HEK293T (cell line): ENCODE data around the gene CSNK1G1.
A peak's percentile ranks its signal among the peaks of the same experiment; 100 is the strongest.
"Not testable (repeated sequence)": the region's sequence is repeated elsewhere in the genome, so short reads cannot be mapped to it uniquely, and the experiment has no call there.

Experiments used
- CTCF ChIA-PET: fragments of 350-600 bp; formaldehyde crosslinking; extraction: SDS; loops from one replicate; lab custom pipeline; 2021; ENCODE audit warnings: antibody characterized with exemption, inconsistent platforms; lab: Yijun Ruan, JAX
- POLR2A ChIA-PET: fragments of 350-600 bp; formaldehyde crosslinking; extraction: SDS; loops from one replicate; lab custom pipeline; 2020; ENCODE audit warnings: antibody characterized with exemption, inconsistent platforms; lab: Yijun Ruan, JAX
- DNase-seq: peaks from one replicate; pipeline ENCODE4 v3.0.0; 2012; ENCODE audit warnings: mixed read lengths; ENCODE audit errors: extremely low spot score
- ARNT ChIP-seq: fragments of 450-650 bp; IDR thresholded peaks from 2 replicates; pipeline ENCODE4 v1.6.1; 2017; ENCODE audit warnings: mild to moderate bottlenecking
- BHLHE40 ChIP-seq: fragments of 450-650 bp; IDR thresholded peaks from 2 replicates; pipeline ENCODE4 v1.6.1; 2016; ENCODE audit warnings: mild to moderate bottlenecking, moderate library complexity, borderline replicate concordance
- CTBP1 ChIP-seq: fragments of 450-650 bp; IDR thresholded peaks from 2 replicates; pipeline ENCODE4 v1.6.1; 2016; ENCODE audit warnings: borderline replicate concordance
- ELF4 ChIP-seq: fragments of 450-650 bp; IDR thresholded peaks from 2 replicates; pipeline ENCODE4 v1.6.1; 2017; ENCODE audit warnings: antibody characterized with exemption
- FOXA1 ChIP-seq: fragments of 450-650 bp; IDR thresholded peaks from 2 replicates; pipeline ENCODE4 v1.6.1; 2016; ENCODE audit warnings: mild to moderate bottlenecking
- FOXK2 ChIP-seq: fragments of 450-650 bp; IDR thresholded peaks from 2 replicates; pipeline ENCODE4 v1.6.1; 2016; ENCODE audit warnings: mild to moderate bottlenecking
- FOXM1 ChIP-seq: fragments of 450-650 bp; IDR thresholded peaks from 2 replicates; pipeline ENCODE4 v1.6.1; 2017; ENCODE audit warnings: mild to moderate bottlenecking, borderline replicate concordance
- HDGF ChIP-seq: fragments of 450-650 bp; IDR thresholded peaks from 2 replicates; pipeline ENCODE4 v1.6.1; 2017; ENCODE audit warnings: antibody characterized with exemption, borderline replicate concordance
- L3MBTL2 ChIP-seq: fragments of 450-650 bp; conservative IDR thresholded peaks from 2 replicates; pipeline ENCODE4 v1.6.1; 2016; ENCODE audit warnings: mild to moderate bottlenecking
- LEF1 ChIP-seq: fragments of 450-650 bp; IDR thresholded peaks from 2 replicates; pipeline ENCODE4 v1.6.1; 2017; ENCODE audit warnings: mild to moderate bottlenecking, borderline replicate concordance
- NFRKB ChIP-seq: fragments of 450-650 bp; IDR thresholded peaks from 2 replicates; pipeline ENCODE4 v1.6.1; 2016; ENCODE audit warnings: mild to moderate bottlenecking, moderate library complexity
- PKNOX1 ChIP-seq: fragments of 450-650 bp; IDR thresholded peaks from 2 replicates; pipeline ENCODE4 v1.6.1; 2016
- SP1 ChIP-seq: fragments of 450-650 bp; IDR thresholded peaks from 2 replicates; pipeline ENCODE4 v1.6.1; 2017
- SUZ12 ChIP-seq: fragments of 450-650 bp; IDR thresholded peaks from 2 replicates; pipeline ENCODE4 v1.6.1; 2016; ENCODE audit warnings: mild to moderate bottlenecking
- TARDBP ChIP-seq: fragments of 450-650 bp; IDR thresholded peaks from 2 replicates; pipeline ENCODE4 v1.6.1; 2016
- ZNF384 ChIP-seq: fragments of 450-650 bp; IDR thresholded peaks from 2 replicates; pipeline ENCODE4 v1.6.1; 2016

Gene CSNK1G1

GRCh38 chr15:64373360-64373759 lies 17.4 kb upstream of the CSNK1G1 start:
- ChIA-PET POLR2A (no interaction called here), CTCF (no interaction called here)
- no peak for DNase-seq

GRCh38 chr15:64371383-64371782 lies 15.4 kb upstream of the CSNK1G1 start:
- CTCF ChIA-PET, POLR2A ChIA-PET, DNase-seq: not testable (repeated sequence)

More at GRCh38 chr15:64373360-64373759, 17.4 kb upstream of the CSNK1G1 start:
- TF ChIP-seq FOXK2, result no peak
- TF ChIP-seq CTBP1, result no peak
- TF ChIP-seq ARNT, result no peak
- no peak for TF ChIP-seq NFRKB
- no peak for TF ChIP-seq ELF4
- no peak for TF ChIP-seq PKNOX1
- no peak for TF ChIP-seq ZNF384
- no peak for TF ChIP-seq SUZ12
- no peak for TF ChIP-seq HDGF
- TF ChIP-seq FOXM1, result no peak
- no peak for TF ChIP-seq SP1

- POLR2A ChIA-PET, result no interaction called here
- DNase-seq, result no peak
- CTCF ChIA-PET, result interaction anchor here (0.6 kb wide), 1 partner anchor 118 kb away, joined by 4 read pairs; no protein-coding TSS in a partner anchor
- 0 out of 2 replicates have a peak, but pooled peaks have one; percentile 44 for TF ChIP-seq ZNF384
- TF ChIP-seq PKNOX1, result no peak
- TF ChIP-seq HDGF, result no peak
- no peak for TF ChIP-seq FOXK2
- no peak for TF ChIP-seq BHLHE40
- TF ChIP-seq ARNT, result no peak
- no peak for TF ChIP-seq SUZ12
- TF ChIP-seq FOXM1, result no peak
- TF ChIP-seq CTBP1, result no peak
Measured at GRCh38 chr15:64369078-64369607, 13.2 kb upstream of the CSNK1G1 start.

GRCh38 chr15:64361259-64361658 lies 5.3 kb upstream of the CSNK1G1 start:
- no peak for DNase-seq
- ChIA-PET CTCF (no interaction called here), POLR2A (interaction anchor here (0.6 kb wide), 1 partner anchor 9 kb away, joined by 3 read pairs; no protein-coding TSS in a partner anchor)

GRCh38 chr15:64356710-64357040 lies 702 bp upstream of the CSNK1G1 start:
- CTCF ChIA-PET, result interaction anchor here (0.8 to 1.4 kb wide), 2 partner anchors 134 to 146 kb away, joined by 3 to 4 read pairs; no protein-coding TSS in a partner anchor
- DNase-seq, result no peak
- POLR2A ChIA-PET, result no interaction called here
- TF ChIP-seq ZNF384, result no peak
- no peak for TF ChIP-seq L3MBTL2
- no peak for TF ChIP-seq HDGF
- no peak for TF ChIP-seq ARNT
- TF ChIP-seq SP1, result no peak
- no peak for TF ChIP-seq SUZ12
- TF ChIP-seq ELF4, result no peak
- TF ChIP-seq FOXK2, result no peak

More at GRCh38 chr15:64361259-64361658, 5.3 kb upstream of the CSNK1G1 start:
- TF ChIP-seq FOXA1 (no peak), ZNF384 (no peak), FOXM1 (no peak), SP1 (no peak), ARNT (no peak), SUZ12 (no peak), LEF1 (no peak), CTBP1 (no peak)

GRCh38 chr15:64355348-64355943 lies 527 bp downstream of the CSNK1G1 start:
- CTCF ChIA-PET, result interaction anchor here (0.8 to 1.4 kb wide), 2 partner anchors 133 to 145 kb away, joined by 3 to 4 read pairs; no protein-coding TSS in a partner anchor
- peak; percentile 4 for DNase-seq
- no peak for TF ChIP-seq NFRKB
- TF ChIP-seq TARDBP, result no peak
- TF ChIP-seq ARNT, result no peak
- no peak for TF ChIP-seq L3MBTL2
- TF ChIP-seq BHLHE40, result no peak
- TF ChIP-seq FOXA1, result no peak
- no peak for TF ChIP-seq HDGF
- no peak for TF ChIP-seq SP1
- no peak for TF ChIP-seq PKNOX1
- TF ChIP-seq CTBP1, result no peak
- no peak for TF ChIP-seq ELF4
- no peak for TF ChIP-seq FOXM1
- no peak for TF ChIP-seq FOXK2
- TF ChIP-seq SUZ12, result no peak
- TF ChIP-seq ZNF384, result no peak
- POLR2A ChIA-PET, result interaction anchor here (1.2 kb wide), 1 partner anchor 262 kb away, joined by 3 read pairs; the partner anchor contains the start of gene CIAO2A
